Gastroesophageal sphincter (tissue), 4 donors: ENCODE data around the gene FAAP100. TPM values are rescaled to one million over a fixed set of nuclear protein-coding genes. Genes with fewer than 3 reads are reported as not detected.

ENCODE experiments used
- ATAC-seq: fragments of 150-250 bp; one replicate; pipeline ENCODE4 v1.9.1; 2016; ENCODE audit warnings: mild to moderate bottlenecking, moderate library complexity
- H3K27ac ChIP-seq, 4 donors: fragments of 200-600 bp; sonication (generic) in 3 of 4; 1 replicate in 3 of 4; 2 replicates in 1 of 4; pipeline ENCODE4 v1.5.1; 2016 to 2019
- H3K27me3 ChIP-seq: fragments of 200-600 bp; sonication (generic); one replicate; pipeline ENCODE4 v1.5.1; 2019
- H3K36me3 ChIP-seq, 2 donors: fragments of 200-600 bp; sonication (generic); one replicate each; pipeline ENCODE4 v1.5.1; 2019; ENCODE audit warnings: control low read depth in 1 of 2
- H3K4me1 ChIP-seq, 3 donors: fragments of 200-600 bp; sonication (generic); 1 replicate in 2 of 3; 2 replicates in 1 of 3; pipeline ENCODE4 v1.5.1; 2016 to 2019; ENCODE audit warnings: control low read depth in 2 of 3
- H3K4me3 ChIP-seq, 2 donors: fragments of 200-600 bp; sonication (generic); one replicate each; pipeline ENCODE4 v1.5.1; 2019; ENCODE audit warnings: mild to moderate bottlenecking in 1 of 2, moderate library complexity in 1 of 2
- H3K9me3 ChIP-seq, 3 donors: fragments of 200-600 bp; sonication (generic); one replicate each; pipeline ENCODE4 v1.5.1; 2017 to 2019; ENCODE audit warnings: control low read depth in 2 of 3
- CTCF ChIP-seq, 4 experiments: fragments of 200-600 bp in 2 of 4; fragments of 450-650 bp in 2 of 4; sonication (generic) in 1 of 4; IDR thresholded peaks; one replicate each; pipeline ENCODE4 v1.5.1; 2017 to 2019; ENCODE audit warnings: antibody characterized with exemption in 4 of 4, mild to moderate bottlenecking in 2 of 4, moderate library complexity in 2 of 4
- EP300 ChIP-seq: sonication (generic); formaldehyde crosslinking; IDR thresholded peaks from one replicate; pipeline ENCODE4 v1.6.1; 2017; ENCODE audit warnings: antibody characterized with exemption, mild to moderate bottlenecking
- POLR2A ChIP-seq, 2 donors: fragments of 450-650 bp; IDR thresholded peaks; one replicate each; pipeline ENCODE4 v1.6.1; 2017; ENCODE audit warnings: antibody characterized with exemption in 2 of 2, mild to moderate bottlenecking in 2 of 2, moderate library complexity in 1 of 2
- POLR2AphosphoS5 ChIP-seq: sonication (generic); formaldehyde crosslinking; IDR thresholded peaks from one replicate; pipeline ENCODE4 v1.6.1; 2017; ENCODE audit warnings: antibody characterized with exemption
- WGBS, 2 donors: methylation state at CpG; one replicate each; pipeline ENCODE4 v1.1.5; 2018; ENCODE audit warnings: low coverage in 1 of 2; 5-methylcytosine and 5-hydroxymethylcytosine counted together
- total RNA-seq, 4 donors: library from RNA; depleted of rRNA; stranded (reverse); fragments of >200 nt; gene quantifications; one replicate each; pipeline ENCODE4 v1.1.0, GENCODE V29; 2016

The FAAP100 gene
- total RNA-seq, 4 donors from 2014 or later: 14.6 to 32.1 (median 20.7) TPM

- H3K4me1 ChIP-seq: peaks cover 0 to 49% (median 22%) of the 10 kb centered on the region in 3 donors
- H3K9me3 ChIP-seq: no peaks in the 10 kb centered on the region
- no peak overlapping the region for H3K4me3 ChIP-seq
- H3K36me3 ChIP-seq: no peaks in the 10 kb centered on the region
- TF ChIP-seq POLR2AphosphoS5 (no peak), POLR2A (IDR thresholded peaks at IDR 0.05) (no peak), EP300 (no peak), CTCF (IDR thresholded peaks at IDR 0.05) (no peak)
- H3K27ac ChIP-seq: no peak overlapping the region
- WGBS, 2 donors: 18% methylated on average over 4 of the region's 26 CpGs; no CpG with 5 or more reads in 1 of the 2 donors
- H3K27me3 ChIP-seq: peaks cover 51% of the 10 kb centered on the region
- no peak for ATAC-seq
Measured at GRCh38 chr17:81522491-81523401, 29.4 kb downstream of the FAAP100 start.

GRCh38 chr17:81520021-81520901 is 31.9 kb downstream of the FAAP100 start:
- 73 to 100% methylated on average over 1 to 2 of the region's 14 CpGs for WGBS, 2 donors
- Histone ChIP-seq H3K9me3 (no peaks in the 10 kb centered on the region), H3K27ac (peak overlapping the region in 1 of 4 donors; percentile 96), H3K4me1 (peaks cover 0 to 67% (median 45%) of the 10 kb centered on the region in 3 donors), H3K36me3 (no peaks in the 10 kb centered on the region), H3K27me3 (peaks cover 26% of the 10 kb centered on the region), H3K4me3 (peak overlapping the region in 1 of 2 donors; percentile 83)
- TF ChIP-seq EP300 (no peak), POLR2AphosphoS5 (no peak), POLR2A (IDR thresholded peaks at IDR 0.05) (no peak), CTCF (IDR thresholded peaks at IDR 0.05) (no peak)
- ATAC-seq: no peak

- peak overlapping the region in 3 of 4 donors; percentile 96 to 100 (median 99) for H3K27ac ChIP-seq
- H3K9me3 ChIP-seq: no peaks in the 10 kb centered on the region
- ATAC-seq: no peak
- H3K4me3 ChIP-seq: peak overlapping the region; percentile 19 to 83
- TF ChIP-seq POLR2A (IDR thresholded peaks at IDR 0.05) (no peak), CTCF (IDR thresholded peaks at IDR 0.05) (peak in 3 of 4 experiments; percentile 44 to 58 (median 50))
- H3K4me1 ChIP-seq: peaks cover 0 to 71% (median 45%) of the 10 kb centered on the region in 3 donors
- H3K27me3 ChIP-seq: peaks cover 18% of the 10 kb centered on the region
- H3K36me3 ChIP-seq: no peaks in the 10 kb centered on the region
- WGBS, 2 donors: 4% methylated on average over 3 of the region's 61 CpGs; no CpG with 5 or more reads in 1 of the 2 donors
Measured at GRCh38 chr17:81519284-81520020, 32.7 kb downstream of the FAAP100 start.

GRCh38 chr17:81518785-81519283 is 33.3 kb downstream of the FAAP100 start:
- peaks cover 12% of the 10 kb centered on the region for H3K27me3 ChIP-seq
- H3K36me3 ChIP-seq: no peaks in the 10 kb centered on the region
- ATAC-seq: peak; percentile 20
- TF ChIP-seq CTCF (IDR thresholded peaks at IDR 0.05) (no peak), POLR2AphosphoS5 (no peak), EP300 (no peak), POLR2A (IDR thresholded peaks at IDR 0.05) (peak; percentile 5 to 25)
- peak overlapping the region in 3 of 4 donors; percentile 96 to 100 (median 99) for H3K27ac ChIP-seq
- 0% methylated on average over 2 of the region's 47 CpGs; no CpG with 5 or more reads in 1 of the 2 donors for WGBS, 2 donors
- peaks cover 0 to 74% (median 45%) of the 10 kb centered on the region in 3 donors for H3K4me1 ChIP-seq
- H3K9me3 ChIP-seq: no peaks in the 10 kb centered on the region
- peak overlapping the region; percentile 19 to 83 for H3K4me3 ChIP-seq
